Stimulated activated CD8-positive, alpha-beta memory T cell treated with anti-CD3 and anti-CD28 coated beads, Interleukin-7, amount 100 ng/mL, for 1 hour (primary cell): Measurements from ENCODE around the gene CCDC73.
"Not testable (repeated sequence)": the region's sequence is repeated elsewhere in the genome, so short reads cannot be mapped to it uniquely, and the experiment has no call there.

Experiments
- DNase-seq, 2 donors: peaks; one replicate each; pipeline ENCODE4 v3.0.0-alpha.2; 2020; ENCODE audit warnings: low read depth in 2 of 2

CCDC73 gene

DNA sequence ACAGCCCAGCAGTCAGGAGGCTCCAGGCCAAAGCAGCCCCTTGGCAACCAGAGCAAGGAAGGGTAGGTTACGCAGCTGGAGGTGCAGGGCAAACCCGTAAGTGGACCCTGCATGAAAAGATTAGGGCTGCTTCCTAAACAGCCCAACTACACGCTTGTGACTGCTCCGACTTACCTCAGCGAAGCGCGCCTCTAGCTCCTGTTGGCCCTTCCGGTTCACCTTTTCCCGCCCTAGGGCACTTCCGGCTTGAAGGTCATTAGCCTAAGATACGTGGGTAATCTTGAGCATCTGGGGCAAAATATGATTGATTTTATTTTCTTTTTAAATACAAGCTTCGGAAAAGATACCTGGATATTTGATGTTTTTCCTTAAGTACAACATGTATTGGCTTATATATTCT lies at the start of gene CCDC73:
CCDC73 (minus strand) TSS at position 224 of the 400 bp plus-strand sequence. CDS start 34,419 bp downstream, outside the sequence.
- no peak for DNase-seq

DNA sequence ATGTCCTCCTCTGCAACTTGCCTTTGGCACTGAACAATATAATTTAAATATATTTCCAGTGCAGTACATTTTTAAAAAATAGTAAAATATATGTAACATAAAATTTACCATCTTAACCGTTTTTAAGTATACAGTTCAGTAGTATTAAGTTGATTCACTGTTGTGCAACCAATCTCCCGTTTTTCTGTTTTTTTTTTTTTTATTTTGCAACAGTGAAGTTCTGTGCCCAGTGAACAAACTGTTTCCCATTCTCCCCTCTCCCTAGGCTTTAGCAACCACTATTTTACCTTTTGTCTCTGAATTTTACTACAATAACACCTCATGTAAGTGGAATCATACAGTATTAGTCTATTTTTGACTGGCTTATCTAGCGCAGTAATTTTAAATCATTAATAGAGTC lies 49.1 kb upstream of the CCDC73 start:
- DNase-seq: no peak

- no peak for DNase-seq
Observed at GRCh38 chr11:32840587-32840986, 46.1 kb upstream of the CCDC73 start.

GRCh38 chr11:32839308-32839707 lies 44.8 kb upstream of the CCDC73 start:
- no peak for DNase-seq

DNA sequence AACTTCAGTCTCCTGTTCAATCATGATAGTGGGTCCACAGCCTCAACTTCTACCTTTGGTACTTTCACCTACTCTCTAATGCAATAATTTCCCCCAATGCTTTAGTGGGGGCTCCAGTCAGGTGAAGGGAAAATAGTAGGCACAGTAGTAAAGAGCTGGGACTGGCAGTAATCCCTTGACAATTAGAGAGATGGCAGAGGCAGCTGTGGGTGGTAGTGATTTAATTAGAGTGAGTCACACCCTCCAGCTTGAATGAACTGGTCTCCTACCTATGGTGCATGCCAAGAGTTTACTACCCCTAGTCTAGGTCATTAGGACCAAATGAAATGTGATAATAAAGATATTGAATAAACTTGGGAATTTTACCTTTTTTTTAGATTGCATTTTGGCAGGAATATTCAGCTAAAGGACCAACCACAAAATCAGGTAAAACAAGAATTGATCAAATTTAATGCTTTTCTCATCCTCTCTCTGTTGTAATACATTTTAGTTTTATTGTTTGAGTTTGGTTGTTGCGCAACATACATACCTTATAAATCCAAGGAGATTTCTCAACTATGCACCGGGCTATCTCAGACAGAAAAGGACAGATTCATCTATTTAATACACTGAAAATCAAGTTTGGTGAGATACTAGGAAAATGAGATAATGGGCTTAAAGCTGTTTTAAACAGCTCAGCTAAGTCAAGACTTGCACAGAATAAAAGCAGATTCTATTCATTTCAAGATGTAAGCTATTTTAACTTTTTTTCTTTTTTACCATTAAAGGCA lies 44.2 kb upstream of the CCDC73 start:
- DNase-seq: no peak

- DNase-seq: no peak
Observed at GRCh38 chr11:32836946-32837345, 42.5 kb upstream of the CCDC73 start.

- no peak for DNase-seq
Observed at GRCh38 chr11:32833921-32834320, 39.5 kb upstream of the CCDC73 start.

DNA sequence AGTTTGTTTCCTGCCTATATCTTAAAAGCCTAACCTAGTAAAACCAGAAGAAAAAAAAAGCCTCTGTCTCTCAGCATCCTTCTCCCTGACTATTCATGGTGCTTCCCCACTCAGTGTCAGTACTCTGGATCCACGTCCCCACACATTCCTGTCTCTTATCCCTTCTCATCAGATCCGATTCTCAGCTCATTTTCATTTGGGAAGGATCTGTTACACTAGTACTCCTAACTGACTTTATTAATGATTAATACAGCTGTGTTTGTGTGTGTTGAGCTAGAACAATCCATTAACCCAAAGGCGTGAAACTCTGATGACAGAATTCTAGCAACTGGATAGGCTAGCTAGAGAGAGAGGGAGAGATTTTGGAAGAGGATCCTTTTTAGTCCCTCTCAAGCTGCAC lies 36.8 kb upstream of the CCDC73 start:
- no peak for DNase-seq

- DNase-seq: no peak
Observed at GRCh38 chr11:32830796-32831195, 36.3 kb upstream of the CCDC73 start.

GRCh38 chr11:32830413-32830738 lies 35.9 kb upstream of the CCDC73 start:
- DNase-seq: no peak

- no peak for DNase-seq
Observed at GRCh38 chr11:32829680-32830412, 35.4 kb upstream of the CCDC73 start, which contains the start of gene PRRG4. Gene PRRG4 (plus strand): TSS chr11:32829927. CDS start chr11:32830530, 603 bp downstream.

- no peak for DNase-seq
Observed at GRCh38 chr11:32829157-32829679, 34.8 kb upstream of the CCDC73 start.

DNA sequence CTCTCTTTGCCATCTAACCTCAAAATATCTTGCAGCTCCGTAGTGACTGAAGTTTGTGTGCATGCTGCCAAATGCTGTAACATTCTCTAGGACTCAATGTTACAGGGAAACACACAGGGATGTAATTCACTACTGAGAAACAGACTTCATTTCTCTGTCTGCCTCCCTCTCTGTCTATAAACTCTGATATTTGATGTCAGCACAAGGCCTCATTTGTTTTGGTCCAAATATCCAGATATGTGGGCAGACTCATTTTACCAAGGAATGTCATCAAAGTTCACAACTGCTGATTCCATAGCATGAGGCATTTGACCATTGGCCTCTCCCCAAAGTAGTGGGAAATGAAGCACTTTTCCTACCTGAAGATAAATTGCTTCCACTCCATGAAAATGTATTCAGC lies 32.8 kb upstream of the CCDC73 start:
- DNase-seq: no peak

DNA sequence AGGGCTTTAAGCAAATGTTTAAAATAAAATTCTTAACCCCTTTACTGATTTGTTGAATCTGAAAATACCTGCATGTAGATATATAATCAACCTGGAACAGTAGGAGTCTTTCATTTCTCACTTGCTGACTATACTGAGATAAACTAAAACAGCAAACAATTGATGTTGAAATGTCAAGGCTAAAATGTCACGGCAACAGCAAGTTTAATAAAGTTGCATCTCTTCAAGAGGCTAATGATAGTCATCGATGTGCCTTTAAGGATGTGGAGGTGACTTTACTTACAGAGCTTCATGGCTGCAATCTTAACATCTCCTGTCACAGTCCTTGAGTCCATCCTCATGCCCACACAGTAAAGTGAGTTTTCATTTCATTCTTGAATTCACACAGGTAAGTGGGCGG lies 31.7 kb upstream of the CCDC73 start:
- no peak for DNase-seq

GRCh38 chr11:32823617-32824016 lies 29.2 kb upstream of the CCDC73 start:
- DNase-seq: not testable (repeated sequence)

GRCh38 chr11:32821917-32822560 lies 27.6 kb upstream of the CCDC73 start:
- no peak for DNase-seq

GRCh38 chr11:32821517-32821916 lies 27.1 kb upstream of the CCDC73 start:
- DNase-seq: no peak

- DNase-seq: no peak
Observed at GRCh38 chr11:32820497-32820896, 26.0 kb upstream of the CCDC73 start.

DNA sequence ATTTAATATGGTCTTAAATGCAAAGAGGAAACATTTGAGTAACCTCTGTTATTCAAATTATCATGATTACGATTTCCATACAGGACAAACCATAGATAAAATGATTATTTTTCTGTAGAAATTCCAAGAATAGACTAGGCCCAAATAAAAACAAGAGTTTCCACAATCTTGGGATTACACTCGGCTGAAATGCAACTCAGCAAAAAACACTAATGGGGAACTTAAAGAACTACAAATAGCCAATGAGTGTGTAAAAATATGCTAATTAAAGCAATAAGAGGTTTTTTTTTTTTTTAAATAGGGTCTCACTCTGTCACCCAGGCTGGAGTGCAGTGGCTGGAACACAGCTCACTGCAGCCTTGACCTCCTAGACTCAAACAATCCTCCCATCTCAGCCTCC lies 24.7 kb upstream of the CCDC73 start:
- DNase-seq: no peak

DNA sequence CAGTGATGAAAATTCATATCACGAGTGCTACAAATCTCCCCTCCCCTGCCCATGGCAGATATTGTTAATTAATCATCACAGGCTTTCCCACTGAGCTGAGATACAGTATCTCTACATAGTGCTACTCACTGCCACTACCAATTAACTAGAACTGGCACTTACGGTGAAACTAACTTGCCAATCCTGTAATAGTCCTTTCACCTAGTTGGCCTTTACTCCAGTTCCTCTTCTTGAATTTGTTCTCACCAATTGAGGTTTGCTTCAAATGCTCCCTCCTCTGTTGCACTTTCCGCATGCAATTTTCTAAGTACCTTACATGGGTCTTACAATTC lies 23.4 kb upstream of the CCDC73 start:
- no peak for DNase-seq

DNA sequence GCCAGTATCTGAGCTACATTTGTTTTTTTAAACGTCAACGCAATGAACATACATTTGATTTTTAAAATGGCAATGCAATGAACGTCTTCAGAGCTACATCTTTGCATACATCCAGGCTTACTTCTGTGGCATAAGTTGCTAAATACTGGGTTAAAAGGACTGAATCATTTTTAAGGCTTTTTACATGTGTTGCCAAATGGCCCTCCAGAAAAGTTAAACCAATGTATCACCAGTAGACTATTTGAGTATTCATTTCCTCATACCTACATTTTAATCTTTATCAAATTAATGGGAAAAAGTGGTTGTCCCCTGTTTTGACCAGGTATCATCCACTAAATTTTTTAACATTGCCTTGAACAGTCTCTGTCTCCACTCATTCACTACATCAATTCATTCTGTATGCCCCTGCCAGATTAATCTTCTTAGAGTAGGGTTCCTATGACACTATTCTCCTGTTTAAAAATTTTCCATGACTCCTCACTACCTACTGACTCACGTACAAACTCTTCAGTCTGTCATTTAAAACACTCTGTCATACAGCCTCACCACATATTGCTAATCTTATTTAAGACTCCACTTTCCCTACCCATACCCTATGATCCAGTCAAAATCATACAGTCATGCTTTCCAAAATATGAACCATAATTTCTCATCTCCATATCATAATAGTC lies 22.9 kb upstream of the CCDC73 start:
- no peak for DNase-seq

DNA sequence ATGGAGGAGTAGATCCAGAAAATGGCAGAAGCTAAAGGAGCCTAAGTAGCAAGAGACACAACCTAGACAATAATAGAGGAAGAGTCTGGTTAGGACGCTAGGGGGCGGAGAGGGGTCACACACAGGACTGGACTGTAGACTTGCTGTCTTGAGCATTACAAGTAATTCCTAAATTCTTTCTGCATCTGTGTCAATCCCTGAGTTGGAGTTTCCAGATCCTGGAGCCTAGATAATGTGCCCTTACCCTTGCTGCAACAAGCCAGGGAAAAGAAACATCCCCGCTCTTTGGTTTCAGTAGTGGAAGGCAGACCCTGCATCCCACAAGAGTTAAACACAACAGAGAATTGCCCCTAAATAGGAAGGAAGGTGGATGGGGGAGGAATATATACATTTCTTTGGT lies 14.9 kb upstream of the CCDC73 start:
- no peak for DNase-seq
